Fibroblast of lung (primary cell): ENCODE results near the gene STPG2. TPM values are rescaled to one million over a fixed set of nuclear protein-coding genes. Genes with fewer than 3 reads are reported as not detected.

Experiments used
- DNase-seq, 2 donors: peaks; one replicate each; pipeline versions ENCODE4 v3.0.0 to v3.0.0-alpha.2; 2010; ENCODE audit warnings: low read depth in 2 of 2
- H2AFZ ChIP-seq: 2 replicates; pipeline ENCODE4 v1.5.1; 2012; ENCODE audit warnings: low read length, control low read depth, inconsistent platforms
- H3K27ac ChIP-seq: 2 replicates; pipeline ENCODE4 v1.5.1; 2011; ENCODE audit warnings: low read length, control low read depth; ENCODE audit not compliant: insufficient read depth
- H3K27me3 ChIP-seq: 2 replicates; pipeline ENCODE4 v1.5.1; 2011; ENCODE audit warnings: mild to moderate bottlenecking, low read length; ENCODE audit not compliant: control insufficient read depth, insufficient read depth
- H3K36me3 ChIP-seq: 2 replicates; pipeline ENCODE4 v1.5.1; 2011; ENCODE audit warnings: low read length; ENCODE audit not compliant: control insufficient read depth, insufficient read depth
- H3K4me1 ChIP-seq: 2 replicates; pipeline ENCODE4 v1.5.1; 2011; ENCODE audit warnings: low read length; ENCODE audit not compliant: control insufficient read depth, insufficient read depth; ENCODE audit errors: extremely low read depth
- H3K4me2 ChIP-seq: 2 replicates; pipeline ENCODE4 v1.5.1; 2011; ENCODE audit warnings: low read length, control low read depth; ENCODE audit not compliant: insufficient read depth; ENCODE audit errors: extremely low read depth
- H3K4me3 ChIP-seq, 4 experiments: fragments of 200-600 bp in 1 of 4; sonication (generic) in 1 of 4; replicated peaks in 1 of 4; 2 replicates each; pipeline ENCODE4 v1.5.1; 2011 to 2016; ENCODE audit warnings: low read length in 4 of 4, low read depth in 3 of 4, mild to moderate bottlenecking in 3 of 4, control low read depth in 2 of 4, inconsistent platforms in 1 of 4, mixed read lengths in 1 of 4; ENCODE audit not compliant: insufficient read depth in 1 of 4; ENCODE audit errors: control extremely low read depth in 1 of 4
- H3K79me2 ChIP-seq: 2 replicates; pipeline ENCODE4 v1.5.1; 2012; ENCODE audit warnings: mild to moderate bottlenecking, low read length, inconsistent platforms; ENCODE audit not compliant: control insufficient read depth, insufficient read depth
- H3K9ac ChIP-seq: 2 replicates; pipeline ENCODE4 v1.5.1; 2011; ENCODE audit warnings: mild to moderate bottlenecking, low read length, control low read depth; ENCODE audit not compliant: insufficient read depth
- H3K9me3 ChIP-seq: 2 replicates; pipeline ENCODE4 v1.5.1; 2012; ENCODE audit warnings: low read depth, low read length; ENCODE audit not compliant: control insufficient read depth, insufficient read depth
- H4K20me1 ChIP-seq: 2 replicates; pipeline ENCODE4 v1.5.1; 2011; ENCODE audit warnings: low read length; ENCODE audit not compliant: control insufficient read depth, insufficient read depth; ENCODE audit errors: extremely low read depth
- CTCF ChIP-seq, 2 donors: IDR thresholded peaks in 1 of 2; conservative IDR thresholded peaks in 1 of 2; 1 replicate in 1 of 2; 2 replicates in 1 of 2; pipeline ENCODE4 v1.5.1; 2011 to 2012; ENCODE audit warnings: low read length in 2 of 2, control low read depth in 1 of 2, inconsistent platforms in 1 of 2, low read depth in 1 of 2, mild to moderate bottlenecking in 1 of 2
- EZH2 ChIP-seq: IDR thresholded peaks from 2 replicates; pipeline ENCODE4 v1.5.1; 2012; ENCODE audit warnings: low read length, control low read depth, mild to moderate bottlenecking; ENCODE audit errors: missing control alignments
- polyA plus RNA-seq, 2 donors: library from polyadenylated mRNA; depleted of rRNA in 1 of 2; stranded (reverse) in 1 of 2; unstranded in 1 of 2; fragments of >200 nt; gene quantifications; 2 replicates each; pipeline ENCODE4 v1.2.1, GENCODE V29; 2011 to 2012; ENCODE audit warnings: missing spikeins in 1 of 2
- total RNA-seq: library from RNA; depleted of rRNA; stranded (reverse); fragments of >200 nt; gene quantifications from 2 replicates; pipeline ENCODE4 v1.2.1, GENCODE V29; 2014

Gene STPG2
- total and polyA plus RNA-seq, 2 donors (not counting 1 experiment from before 2014, with no cell fraction given) = 0.17 TPM; not detected in 1

GRCh38 chr4:98126141-98126540 lies 17.1 kb downstream of the STPG2 start:
- no peak for DNase-seq
- Histone ChIP-seq H4K20me1 (no peaks in the 10 kb centered on the region), H3K79me2 (no peaks in the 10 kb centered on the region), H3K4me1 (no peaks in the 10 kb centered on the region), H3K4me2 (no peak overlapping the region), H3K4me3 (no peak overlapping the region), H3K27me3 (no peaks in the 10 kb centered on the region), H3K27ac (no peak overlapping the region), H2AFZ (no peak overlapping the region), H3K36me3 (no peaks in the 10 kb centered on the region), H3K9ac (no peak overlapping the region), H3K9me3 (no peaks in the 10 kb centered on the region)
- TF ChIP-seq EZH2 = no peak
- TF ChIP-seq CTCF (conservative IDR thresholded peaks at IDR 0.05 in 1 of 2, IDR thresholded peaks at IDR 0.05 in 1 of 2; ENCODE audit: low read depth in 1 of 2, low read length in 2 of 2) = no peak

GRCh38 chr4:98125585-98125984 lies 17.7 kb downstream of the STPG2 start:
- Histone ChIP-seq H3K4me3 (no peak overlapping the region), H3K4me1 (no peaks in the 10 kb centered on the region), H3K36me3 (no peaks in the 10 kb centered on the region), H3K79me2 (no peaks in the 10 kb centered on the region), H2AFZ (no peak overlapping the region), H3K4me2 (no peak overlapping the region), H3K27me3 (no peaks in the 10 kb centered on the region), H4K20me1 (no peaks in the 10 kb centered on the region), H3K9ac (no peak overlapping the region), H3K27ac (no peak overlapping the region), H3K9me3 (no peaks in the 10 kb centered on the region)
- DNase-seq = no peak
- no peak for TF ChIP-seq EZH2
- no peak for TF ChIP-seq CTCF (conservative IDR thresholded peaks at IDR 0.05 in 1 of 2, IDR thresholded peaks at IDR 0.05 in 1 of 2; ENCODE audit: low read depth in 1 of 2, low read length in 2 of 2)

- Histone ChIP-seq H3K4me2 (no peak overlapping the region), H2AFZ (no peak overlapping the region), H3K9me3 (no peaks in the 10 kb centered on the region), H3K9ac (no peak overlapping the region), H3K27me3 (no peaks in the 10 kb centered on the region), H3K79me2 (no peaks in the 10 kb centered on the region), H3K4me1 (no peaks in the 10 kb centered on the region), H3K27ac (no peak overlapping the region), H3K36me3 (no peaks in the 10 kb centered on the region), H4K20me1 (no peaks in the 10 kb centered on the region), H3K4me3 (no peak overlapping the region)
- TF ChIP-seq CTCF (conservative IDR thresholded peaks at IDR 0.05 in 1 of 2, IDR thresholded peaks at IDR 0.05 in 1 of 2; ENCODE audit: low read depth in 1 of 2, low read length in 2 of 2) (no peak), EZH2 (no peak)
- no peak for DNase-seq
Measured at GRCh38 chr4:98117363-98117762, 25.9 kb downstream of the STPG2 start.
